Liver (tissue), 9 donors: ENCODE measurements around the gene ITGB7. TPM values are rescaled to one million over a fixed set of nuclear protein-coding genes. Genes with fewer than 3 reads are reported as not detected.

Experiments
- DNase-seq: peaks from one replicate; pipeline ENCODE4 v3.0.0-alpha.2; 2017; ENCODE audit warnings: low spot score
- H3K27ac ChIP-seq, 2 donors: one replicate each; pipeline ENCODE4 v1.7.0; 2013; ENCODE audit warnings: inconsistent platforms in 2 of 2, low read length in 2 of 2, control low read depth in 1 of 2, low read depth in 1 of 2, mild to moderate bottlenecking in 1 of 2
- H3K27me3 ChIP-seq, 4 donors: one replicate each; pipeline versions ENCODE4 v1.6.1 to v1.7.0; 2013; ENCODE audit warnings: low read length in 3 of 4, inconsistent platforms in 1 of 4, mild to moderate bottlenecking in 1 of 4, moderate library complexity in 1 of 4; ENCODE audit not compliant: control insufficient read depth in 4 of 4, insufficient read depth in 4 of 4
- H3K36me3 ChIP-seq, 4 donors: one replicate each; pipeline versions ENCODE4 v1.6.1 to v1.7.0; 2013; ENCODE audit warnings: low read length in 3 of 4, mild to moderate bottlenecking in 3 of 4, low read depth in 1 of 4, moderate library complexity in 1 of 4; ENCODE audit not compliant: control insufficient read depth in 4 of 4, insufficient read depth in 3 of 4
- H3K4me1 ChIP-seq, 4 donors: one replicate each; pipeline versions ENCODE4 v1.6.1 to v1.7.0; 2013; ENCODE audit warnings: low read length in 3 of 4, mild to moderate bottlenecking in 3 of 4, moderate library complexity in 1 of 4; ENCODE audit not compliant: control insufficient read depth in 4 of 4, insufficient read depth in 4 of 4
- H3K4me3 ChIP-seq, 3 donors: one replicate each; pipeline versions ENCODE4 v1.6.1 to v1.7.0; 2013; ENCODE audit warnings: low read length in 3 of 3, control low read depth in 1 of 3, low read depth in 1 of 3, mild to moderate bottlenecking in 1 of 3
- H3K9ac ChIP-seq, 2 donors: one replicate each; pipeline ENCODE4 v1.7.0; 2013; ENCODE audit warnings: low read length in 2 of 2, mild to moderate bottlenecking in 2 of 2, moderate library complexity in 2 of 2, control low read depth in 1 of 2, low read depth in 1 of 2
- H3K9me3 ChIP-seq, 4 donors: one replicate each; pipeline versions ENCODE4 v1.6.1 to v1.7.0; 2013; ENCODE audit warnings: low read length in 3 of 4; ENCODE audit not compliant: control insufficient read depth in 4 of 4
- ATF3 ChIP-seq: IDR thresholded peaks from 2 replicates; pipeline ENCODE4 v1.6.1; 2016; ENCODE audit warnings: antibody characterized with exemption
- EGR1 ChIP-seq, 2 donors: IDR thresholded peaks; 2 replicates each; pipeline ENCODE4 v1.6.1; 2016 to 2018; ENCODE audit warnings: antibody characterized with exemption in 2 of 2, low read depth in 2 of 2
- FOXA1 ChIP-seq: IDR thresholded peaks from 2 replicates; pipeline ENCODE4 v1.6.1; 2016; ENCODE audit warnings: antibody characterized with exemption
- FOXA2 ChIP-seq: IDR thresholded peaks from 2 replicates; pipeline ENCODE4 v1.6.1; 2016; ENCODE audit warnings: antibody characterized with exemption
- GABPA ChIP-seq, 2 donors: IDR thresholded peaks in 1 of 2; conservative IDR thresholded peaks in 1 of 2; 2 replicates each; pipeline ENCODE4 v1.6.1; 2016; ENCODE audit warnings: antibody characterized with exemption in 2 of 2, mild to moderate bottlenecking in 1 of 2, moderate library complexity in 1 of 2
- HNF4A ChIP-seq, 2 donors: conservative IDR thresholded peaks; 2 replicates each; pipeline ENCODE4 v1.6.1; 2016; ENCODE audit warnings: antibody characterized with exemption in 2 of 2, mild to moderate bottlenecking in 2 of 2
- HNF4G ChIP-seq: IDR thresholded peaks from 2 replicates; pipeline ENCODE4 v1.6.1; 2016; ENCODE audit warnings: antibody characterized with exemption
- JUND ChIP-seq, 2 donors: IDR thresholded peaks; 2 replicates each; pipeline ENCODE4 v1.6.1; 2016; ENCODE audit warnings: antibody characterized with exemption in 2 of 2
- MAX ChIP-seq: IDR thresholded peaks from 2 replicates; pipeline ENCODE4 v1.6.1; 2016; ENCODE audit warnings: antibody characterized with exemption
- NR2F2 ChIP-seq: IDR thresholded peaks from 2 replicates; pipeline ENCODE4 v1.6.1; 2016; ENCODE audit warnings: antibody characterized with exemption
- RAD21 ChIP-seq, 2 donors: IDR thresholded peaks; 2 replicates each; pipeline ENCODE4 v1.6.1; 2016; ENCODE audit warnings: antibody characterized with exemption in 2 of 2, mild to moderate bottlenecking in 2 of 2
- RXRA ChIP-seq, 2 donors: IDR thresholded peaks; 2 replicates each; pipeline ENCODE4 v1.6.1; 2017 to 2018; ENCODE audit warnings: antibody characterized with exemption in 2 of 2, mild to moderate bottlenecking in 1 of 2
- SP1 ChIP-seq: IDR thresholded peaks from 2 replicates; pipeline ENCODE4 v1.6.1; 2018; ENCODE audit warnings: antibody characterized with exemption, mild to moderate bottlenecking
- TAF1 ChIP-seq: conservative IDR thresholded peaks from 2 replicates; pipeline ENCODE4 v1.6.1; 2016; ENCODE audit warnings: antibody characterized with exemption, mild to moderate bottlenecking
- YY1 ChIP-seq: IDR thresholded peaks from 2 replicates; pipeline ENCODE4 v1.6.1; 2016; ENCODE audit warnings: antibody characterized with exemption, mild to moderate bottlenecking
- WGBS: extraction: QIAGEN DNeasy Blood & Tissue Kit; methylation state at CpG from one replicate; pipeline ENCODE4 v1.1.7; 2013; 5-methylcytosine and 5-hydroxymethylcytosine counted together
- polyA plus RNA-seq, 2 donors: library from polyadenylated mRNA; stranded (reverse) in 1 of 2; unstranded in 1 of 2; fragments of 200-250 nt in 1 of 2; fragments of >200 nt in 1 of 2; fragmentation: Nextera tagmentation in 1 of 2; extraction: Ambion mirVana in 1 of 2; gene quantifications; one replicate each; pipeline versions ENCODE4 v1.2.1 to v1.2.3, GENCODE V29; 2013 to 2015
- total RNA-seq, 2 donors: library from RNA; depleted of rRNA; stranded (reverse); fragments of >200 nt; gene quantifications; one replicate each; pipeline ENCODE4 v1.2.3, GENCODE V29; 2014
- TF ChIP-seq, protein P1 (sequence below): IDR thresholded peaks from 2 replicates; pipeline ENCODE4 v1.6.1; 2016; ENCODE audit warnings: antibody characterized with exemption
- TF ChIP-seq, protein P2 (sequence below): IDR thresholded peaks from 2 replicates; pipeline ENCODE4 v1.6.1; 2016; ENCODE audit warnings: antibody characterized with exemption, mild to moderate bottlenecking
- TF ChIP-seq, protein P3 (sequence below): fragments of 150-350 bp; IDR thresholded peaks from 2 replicates; pipeline ENCODE4 v1.5.1; 2017; ENCODE audit warnings: improper control_type of control experiment, low read depth, low read length; ENCODE audit not compliant: missing input control
- donor health status: healthy.
- donor health status: healthy.
- donor health status: healthy.
- donor health status: healthy.
- donor health status: healthy.

ITGB7 gene
- total and polyA plus RNA-seq, 4 donors, result 1.7 to 2.4 (median 2.1) TPM

GRCh38 chr12:53198486-53199110, 8.5 kb downstream of the ITGB7 start (continued):
- TF ChIP-seq, protein P1, sequence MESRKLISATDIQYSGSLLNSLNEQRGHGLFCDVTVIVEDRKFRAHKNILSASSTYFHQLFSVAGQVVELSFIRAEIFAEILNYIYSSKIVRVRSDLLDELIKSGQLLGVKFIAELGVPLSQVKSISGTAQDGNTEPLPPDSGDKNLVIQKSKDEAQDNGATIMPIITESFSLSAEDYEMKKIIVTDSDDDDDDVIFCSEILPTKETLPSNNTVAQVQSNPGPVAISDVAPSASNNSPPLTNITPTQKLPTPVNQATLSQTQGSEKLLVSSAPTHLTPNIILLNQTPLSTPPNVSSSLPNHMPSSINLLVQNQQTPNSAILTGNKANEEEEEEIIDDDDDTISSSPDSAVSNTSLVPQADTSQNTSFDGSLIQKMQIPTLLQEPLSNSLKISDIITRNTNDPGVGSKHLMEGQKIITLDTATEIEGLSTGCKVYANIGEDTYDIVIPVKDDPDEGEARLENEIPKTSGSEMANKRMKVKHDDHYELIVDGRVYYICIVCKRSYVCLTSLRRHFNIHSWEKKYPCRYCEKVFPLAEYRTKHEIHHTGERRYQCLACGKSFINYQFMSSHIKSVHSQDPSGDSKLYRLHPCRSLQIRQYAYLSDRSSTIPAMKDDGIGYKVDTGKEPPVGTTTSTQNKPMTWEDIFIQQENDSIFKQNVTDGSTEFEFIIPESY, result no peak
- TF ChIP-seq HNF4A (conservative IDR thresholded peaks at IDR 0.05) (no peak), MAX (no peak), FOXA1 (no peak), RAD21 (IDR thresholded peaks at IDR 0.05) (no peak)

DNA sequence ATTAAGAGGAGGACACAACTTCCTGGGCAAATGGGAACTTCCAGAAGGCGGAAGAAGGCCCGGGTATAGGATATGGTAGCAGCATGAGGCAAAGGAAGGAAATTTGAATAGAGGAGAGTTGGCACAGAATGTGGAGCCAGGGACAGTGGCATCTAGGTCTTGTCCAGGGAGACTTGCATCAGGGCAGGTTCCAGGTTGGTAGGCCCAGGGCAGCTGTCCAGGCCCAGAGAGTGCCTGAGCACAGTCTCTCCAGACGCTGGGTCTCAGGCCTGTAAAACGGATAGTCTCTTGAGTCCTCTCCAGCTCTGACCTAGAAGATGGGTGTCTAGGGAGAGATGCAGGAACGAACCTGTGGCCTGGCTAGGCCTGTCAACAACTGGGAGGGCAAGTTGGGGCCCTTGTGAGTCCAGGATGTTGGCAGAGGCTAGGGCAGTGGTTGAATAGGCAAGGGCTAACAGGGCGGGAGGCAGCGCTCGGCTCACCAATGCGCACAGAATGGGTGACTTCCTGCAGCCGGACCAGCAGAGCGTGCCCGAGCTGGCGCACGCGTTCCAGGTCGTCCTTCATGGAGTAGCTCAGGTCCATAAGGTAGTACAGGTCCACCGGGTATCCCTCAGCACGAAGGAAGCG, 9.9 kb downstream of the ITGB7 start:
- no peaks in the 10 kb centered on the region for H3K9me3 ChIP-seq
- peaks cover 0 to 2% (median under 1%) of the 10 kb centered on the region in 4 donors for H3K36me3 ChIP-seq
- H3K4me3 ChIP-seq, result peak overlapping the region; percentile 14 to 54 (median 37)
- H3K4me1 ChIP-seq, result peaks cover 0 to 34% (median 32%) of the 10 kb centered on the region in 4 donors
- no peak overlapping the region for H3K9ac ChIP-seq
- H3K27me3 ChIP-seq, result no peaks in the 10 kb centered on the region
- TF ChIP-seq NR2F2, result no peak
- TF ChIP-seq, protein P1, result no peak
- H3K27ac ChIP-seq, result peak overlapping the region in 1 of 2 donors; percentile 58
- no peak for DNase-seq
- 46% methylated on average over 19 of the region's 19 CpGs for WGBS

DNA sequence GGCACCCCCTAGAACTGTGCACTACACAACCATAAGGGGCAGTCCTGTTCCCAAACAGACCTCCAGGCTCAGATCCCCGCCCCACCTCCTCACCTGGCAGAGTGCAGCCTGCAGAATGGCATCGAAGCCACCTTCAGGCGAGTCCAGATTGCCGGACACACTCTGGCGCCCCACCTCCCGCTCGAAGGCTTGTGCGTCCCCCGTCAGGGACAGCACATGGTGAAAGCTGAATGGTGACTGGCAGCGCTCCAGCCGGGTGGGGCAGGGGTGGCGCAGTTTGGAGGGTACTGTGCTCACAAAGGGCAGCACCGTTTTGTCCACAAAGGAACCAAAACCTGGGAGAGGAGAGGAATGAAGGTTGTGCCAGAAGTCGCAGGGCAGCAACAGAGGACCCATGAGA, 10.6 kb downstream of the ITGB7 start:
- 68% methylated on average over 14 of the region's 14 CpGs for WGBS
- Histone ChIP-seq H3K27me3 (no peaks in the 10 kb centered on the region), H3K9ac (no peak overlapping the region), H3K27ac (no peak overlapping the region), H3K4me3 (no peak overlapping the region), H3K36me3 (peaks cover 0 to 9% (median 3%) of the 10 kb centered on the region in 4 donors), H3K9me3 (no peaks in the 10 kb centered on the region), H3K4me1 (peaks cover 0 to 34% (median 32%) of the 10 kb centered on the region in 4 donors)
- no peak for DNase-seq
- TF ChIP-seq FOXA2 (no peak), TAF1 (no peak), RAD21 (IDR thresholded peaks at IDR 0.05) (no peak), JUND (IDR thresholded peaks at IDR 0.05) (no peak), SP1 (no peak), EGR1 (IDR thresholded peaks at IDR 0.05; ENCODE audit: low read depth in 2 of 2) (no peak), RXRA (IDR thresholded peaks at IDR 0.05) (no peak), GABPA (IDR thresholded peaks at IDR 0.05 in 1 of 2, conservative IDR thresholded peaks at IDR 0.05 in 1 of 2) (no peak), ATF3 (no peak), HNF4G (no peak), YY1 (no peak), NR2F2 (no peak), HNF4A (conservative IDR thresholded peaks at IDR 0.05) (no peak)
- TF ChIP-seq, protein P2, sequence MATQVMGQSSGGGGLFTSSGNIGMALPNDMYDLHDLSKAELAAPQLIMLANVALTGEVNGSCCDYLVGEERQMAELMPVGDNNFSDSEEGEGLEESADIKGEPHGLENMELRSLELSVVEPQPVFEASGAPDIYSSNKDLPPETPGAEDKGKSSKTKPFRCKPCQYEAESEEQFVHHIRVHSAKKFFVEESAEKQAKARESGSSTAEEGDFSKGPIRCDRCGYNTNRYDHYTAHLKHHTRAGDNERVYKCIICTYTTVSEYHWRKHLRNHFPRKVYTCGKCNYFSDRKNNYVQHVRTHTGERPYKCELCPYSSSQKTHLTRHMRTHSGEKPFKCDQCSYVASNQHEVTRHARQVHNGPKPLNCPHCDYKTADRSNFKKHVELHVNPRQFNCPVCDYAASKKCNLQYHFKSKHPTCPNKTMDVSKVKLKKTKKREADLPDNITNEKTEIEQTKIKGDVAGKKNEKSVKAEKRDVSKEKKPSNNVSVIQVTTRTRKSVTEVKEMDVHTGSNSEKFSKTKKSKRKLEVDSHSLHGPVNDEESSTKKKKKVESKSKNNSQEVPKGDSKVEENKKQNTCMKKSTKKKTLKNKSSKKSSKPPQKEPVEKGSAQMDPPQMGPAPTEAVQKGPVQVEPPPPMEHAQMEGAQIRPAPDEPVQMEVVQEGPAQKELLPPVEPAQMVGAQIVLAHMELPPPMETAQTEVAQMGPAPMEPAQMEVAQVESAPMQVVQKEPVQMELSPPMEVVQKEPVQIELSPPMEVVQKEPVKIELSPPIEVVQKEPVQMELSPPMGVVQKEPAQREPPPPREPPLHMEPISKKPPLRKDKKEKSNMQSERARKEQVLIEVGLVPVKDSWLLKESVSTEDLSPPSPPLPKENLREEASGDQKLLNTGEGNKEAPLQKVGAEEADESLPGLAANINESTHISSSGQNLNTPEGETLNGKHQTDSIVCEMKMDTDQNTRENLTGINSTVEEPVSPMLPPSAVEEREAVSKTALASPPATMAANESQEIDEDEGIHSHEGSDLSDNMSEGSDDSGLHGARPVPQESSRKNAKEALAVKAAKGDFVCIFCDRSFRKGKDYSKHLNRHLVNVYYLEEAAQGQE, result no peak
- TF ChIP-seq, protein P3, sequence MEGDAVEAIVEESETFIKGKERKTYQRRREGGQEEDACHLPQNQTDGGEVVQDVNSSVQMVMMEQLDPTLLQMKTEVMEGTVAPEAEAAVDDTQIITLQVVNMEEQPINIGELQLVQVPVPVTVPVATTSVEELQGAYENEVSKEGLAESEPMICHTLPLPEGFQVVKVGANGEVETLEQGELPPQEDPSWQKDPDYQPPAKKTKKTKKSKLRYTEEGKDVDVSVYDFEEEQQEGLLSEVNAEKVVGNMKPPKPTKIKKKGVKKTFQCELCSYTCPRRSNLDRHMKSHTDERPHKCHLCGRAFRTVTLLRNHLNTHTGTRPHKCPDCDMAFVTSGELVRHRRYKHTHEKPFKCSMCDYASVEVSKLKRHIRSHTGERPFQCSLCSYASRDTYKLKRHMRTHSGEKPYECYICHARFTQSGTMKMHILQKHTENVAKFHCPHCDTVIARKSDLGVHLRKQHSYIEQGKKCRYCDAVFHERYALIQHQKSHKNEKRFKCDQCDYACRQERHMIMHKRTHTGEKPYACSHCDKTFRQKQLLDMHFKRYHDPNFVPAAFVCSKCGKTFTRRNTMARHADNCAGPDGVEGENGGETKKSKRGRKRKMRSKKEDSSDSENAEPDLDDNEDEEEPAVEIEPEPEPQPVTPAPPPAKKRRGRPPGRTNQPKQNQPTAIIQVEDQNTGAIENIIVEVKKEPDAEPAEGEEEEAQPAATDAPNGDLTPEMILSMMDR, result no peak
